ENCODE results near the gene PHACTR1. TPM values are rescaled to one million over a fixed set of nuclear protein-coding genes. Genes with fewer than 3 reads are reported as not detected.

Gene PHACTR1
- total and polyA plus RNA-seq, 12 donors: 0.77 to 16.0 (median 3.5) TPM

- Histone ChIP-seq H3K27ac (no peak overlapping the region), H3K9me3 (replicated peaks in 1 of 3) (no peaks in the 10 kb centered on the region), H3K27me3 (no peaks in the 10 kb centered on the region), H3K4me3 (no peak overlapping the region), H3K36me3 (replicated peaks in 1 of 2) (no peaks in the 10 kb centered on the region), H3K4me1 (replicated peaks in 1 of 2) (no peaks in the 10 kb centered on the region)
- WGBS, 4 donors: 84 to 89% (median 88%) methylated on average over 5 of the region's 5 CpGs
- TF ChIP-seq POLR2A (IDR thresholded peaks at IDR 0.05) (no peak), CTCF (IDR thresholded peaks at IDR 0.05) (no peak)
- intact Hi-C loops (cut with DNase I): no loop called here
- no peak for DNase-seq
These were observed 68.7 kb downstream of the PHACTR1 start for GRCh38 chr6:12785301-12785700.

- Histone ChIP-seq H3K27ac (no peak overlapping the region), H3K4me3 (no peak overlapping the region), H3K9me3 (replicated peaks in 1 of 3) (no peaks in the 10 kb centered on the region), H3K4me1 (replicated peaks in 1 of 2) (no peaks in the 10 kb centered on the region), H3K27me3 (no peaks in the 10 kb centered on the region), H3K36me3 (replicated peaks in 1 of 2) (no peaks in the 10 kb centered on the region)
- TF ChIP-seq POLR2A (IDR thresholded peaks at IDR 0.05): no peak
- no peak for TF ChIP-seq CTCF (IDR thresholded peaks at IDR 0.05)
- intact Hi-C loops (cut with DNase I): no loop called here
- DNase-seq: no peak
- WGBS, 4 donors: 62 to 81% (median 72%) methylated on average over 4 of the region's 4 CpGs
These were observed 69.4 kb downstream of the PHACTR1 start for GRCh38 chr6:12785921-12786320.

GRCh38 chr6:12791371-12791770 lies 74.8 kb downstream of the PHACTR1 start:
- Histone ChIP-seq H3K9me3 (replicated peaks in 1 of 3) (no peaks in the 10 kb centered on the region), H3K27ac (no peak overlapping the region), H3K4me1 (replicated peaks in 1 of 2) (no peaks in the 10 kb centered on the region), H3K4me3 (no peak overlapping the region), H3K36me3 (replicated peaks in 1 of 2) (no peaks in the 10 kb centered on the region), H3K27me3 (no peaks in the 10 kb centered on the region)
- TF ChIP-seq POLR2A (IDR thresholded peaks at IDR 0.05) (no peak), CTCF (IDR thresholded peaks at IDR 0.05) (no peak)
- intact Hi-C loops (cut with DNase I): no loop called here
- WGBS, 4 donors: 74 to 83% (median 77%) methylated on average over 6 of the region's 6 CpGs
- no peak for DNase-seq

- H3K27me3 ChIP-seq: peaks cover 12% of the 10 kb centered on the region
- no peak for DNase-seq
- 69 to 71% (median 71%) methylated on average over 4 of the region's 4 CpGs for WGBS, 4 donors
- intact Hi-C loops (cut with DNase I): no loop called here
- H3K4me1 ChIP-seq (replicated peaks in 1 of 2): no peaks in the 10 kb centered on the region
- H3K9me3 ChIP-seq (replicated peaks in 1 of 3): no peaks in the 10 kb centered on the region
- H3K4me3 ChIP-seq: no peak overlapping the region
- TF ChIP-seq CTCF (IDR thresholded peaks at IDR 0.05) (no peak), POLR2A (IDR thresholded peaks at IDR 0.05) (no peak)
- no peak overlapping the region for H3K27ac ChIP-seq
- H3K36me3 ChIP-seq (replicated peaks in 1 of 2): no peaks in the 10 kb centered on the region
These were observed 81.8 kb downstream of the PHACTR1 start for GRCh38 chr6:12798326-12798725.
